CD4-positive, alpha-beta T cell treated with Interleukin-15 for 1 hour (primary cell): Measurements from ENCODE around the gene NPTXR.

Experiments
- DNase-seq: peaks from one replicate; pipeline ENCODE4 v3.0.0-alpha.2; 2020

The NPTXR gene

GRCh38 chr22:38793317-38793716 lies 50.5 kb downstream of the NPTXR start:
- no peak for DNase-seq

DNA sequence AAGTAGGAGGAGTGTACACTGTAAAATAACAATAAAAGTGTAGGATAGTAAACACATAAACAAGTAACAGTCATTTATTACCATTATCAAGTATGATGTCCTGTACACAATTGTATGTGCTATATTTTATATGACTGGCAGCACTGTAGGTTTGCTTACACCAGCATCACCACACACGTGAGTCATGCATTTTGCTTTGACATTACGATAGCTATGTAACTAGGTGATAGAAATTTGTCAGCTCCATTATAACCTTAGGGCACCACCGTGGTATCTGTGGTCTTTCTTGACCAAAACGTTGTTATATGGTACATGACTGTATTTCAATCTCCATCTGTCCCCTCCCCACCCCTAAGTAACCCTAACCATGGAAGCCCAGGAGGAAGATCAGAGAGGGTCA lies 51.0 kb downstream of the NPTXR start:
- DNase-seq, result no peak

DNA sequence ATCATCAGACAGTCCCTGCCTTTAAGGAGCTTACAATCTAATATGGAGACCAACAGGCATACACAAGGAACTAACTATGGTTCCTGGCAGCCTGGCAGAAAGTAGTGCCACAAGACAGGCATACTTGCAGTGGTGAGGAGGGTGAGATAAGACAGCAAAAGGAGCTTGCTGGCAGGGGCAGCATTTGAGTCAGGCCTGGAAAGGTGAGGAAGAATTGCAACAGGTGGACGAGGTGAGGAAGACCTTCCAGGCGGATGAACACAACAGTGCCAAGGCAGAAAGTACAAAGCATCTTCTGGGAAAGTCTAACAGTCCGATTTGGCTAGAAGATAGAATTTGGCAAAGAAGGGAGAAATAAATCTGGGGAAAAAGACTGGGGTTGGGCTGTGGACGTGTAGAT lies 54.2 kb downstream of the NPTXR start:
- no peak for DNase-seq

GRCh38 chr22:38788846-38789245 lies 55.0 kb downstream of the NPTXR start:
- DNase-seq, result no peak

DNA sequence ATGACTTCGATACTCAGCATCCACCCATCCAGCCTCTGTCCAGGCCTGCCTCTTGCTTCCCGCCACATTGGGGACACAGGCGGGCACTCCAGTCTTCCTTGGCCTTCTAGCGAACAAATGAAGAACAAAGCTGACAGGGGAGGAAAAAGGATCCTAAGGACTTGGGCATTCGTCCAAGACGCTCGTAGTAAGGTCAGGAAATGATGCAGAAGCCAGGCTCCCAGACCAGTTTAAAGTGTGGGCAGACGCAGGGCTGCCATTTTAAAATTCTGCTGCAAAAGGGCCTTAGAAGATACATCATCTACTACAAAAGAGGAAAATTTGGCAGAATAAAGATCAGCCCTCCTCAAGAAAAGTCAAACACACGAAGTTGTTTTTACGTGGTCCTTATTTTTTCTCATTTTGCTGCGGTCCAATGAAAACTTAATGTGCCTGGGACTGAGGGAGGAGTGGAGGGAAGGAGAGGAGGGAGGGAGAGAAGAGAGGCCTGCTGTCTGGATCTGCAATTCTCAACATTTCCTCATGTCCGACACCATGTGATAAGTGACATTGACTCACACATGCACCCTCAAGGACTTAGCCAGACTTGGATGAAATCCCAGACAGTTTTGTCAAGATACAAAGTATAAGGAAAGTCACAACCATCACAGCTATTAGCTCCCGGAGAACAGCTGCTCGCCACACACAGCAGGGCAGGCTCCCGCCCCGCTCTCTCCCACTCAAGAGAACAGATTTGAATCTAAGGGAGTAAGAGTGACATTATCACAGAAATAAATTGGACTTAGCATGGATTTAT lies 55.6 kb downstream of the NPTXR start:
- no peak for DNase-seq

GRCh38 chr22:38786631-38787030 lies 57.2 kb downstream of the NPTXR start:
- no peak for DNase-seq

DNA sequence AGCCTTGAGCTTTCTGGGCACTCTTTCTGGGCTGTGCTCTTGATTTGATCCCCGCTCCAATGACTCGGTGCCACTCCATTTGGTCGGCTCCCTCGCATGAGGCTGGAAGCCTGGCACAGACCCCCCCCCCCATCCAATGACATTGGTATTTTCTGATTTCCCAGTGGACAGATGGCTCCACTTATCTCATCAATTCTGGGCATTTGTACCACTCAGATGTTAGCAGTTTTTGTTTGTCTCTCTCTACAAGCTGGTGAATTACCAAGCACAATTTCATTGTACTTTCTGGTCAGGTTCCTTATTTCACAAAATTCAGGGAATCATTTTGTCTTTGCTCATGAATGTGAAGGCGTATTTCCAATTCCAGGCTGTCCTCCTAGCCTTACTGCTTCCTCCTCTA lies 59.0 kb downstream of the NPTXR start:
- no peak for DNase-seq

DNA sequence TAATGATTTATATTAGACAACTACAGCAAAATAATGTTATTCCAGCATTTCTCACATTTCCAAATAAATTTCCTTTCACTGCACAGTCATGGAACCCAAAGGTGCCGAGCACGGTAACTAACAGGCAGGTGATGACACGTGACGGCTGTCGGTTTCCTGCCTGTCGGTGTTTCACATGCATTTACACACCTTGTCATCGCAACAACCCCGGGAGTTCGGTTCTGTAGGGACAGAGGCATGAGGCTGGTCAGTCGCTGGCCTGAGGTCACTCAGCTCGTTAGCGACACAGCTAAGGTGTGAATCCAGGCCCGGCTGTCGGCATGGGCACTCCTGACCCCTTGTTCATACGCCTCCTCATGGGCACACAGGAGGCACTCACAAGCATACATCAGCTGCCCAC lies 59.8 kb downstream of the NPTXR start:
- no peak for DNase-seq

DNA sequence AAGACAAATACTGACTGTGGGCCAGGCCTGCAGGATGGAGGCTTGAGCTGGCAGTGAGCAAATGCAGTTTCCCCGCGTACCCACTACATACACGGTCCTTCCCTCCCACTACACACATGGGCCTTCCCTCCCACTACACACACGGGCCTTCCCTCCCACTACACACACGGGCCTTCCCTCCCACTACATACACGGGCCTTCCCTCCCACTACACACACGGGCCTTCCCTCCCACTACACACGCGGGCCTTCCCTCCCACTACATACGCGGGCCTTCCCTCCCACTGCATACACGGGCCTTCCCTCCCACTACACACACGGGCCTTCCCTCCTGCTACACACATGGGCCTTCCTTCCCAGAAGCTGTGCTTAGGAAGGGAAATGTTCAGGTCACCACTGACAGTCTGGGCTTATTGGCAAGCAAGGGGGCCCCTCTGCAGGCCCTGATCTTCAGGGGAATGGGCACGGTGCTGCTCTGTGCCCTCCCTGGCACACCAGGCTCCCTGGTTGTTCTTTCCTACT lies 60.7 kb downstream of the NPTXR start:
- no peak for DNase-seq

- no peak for DNase-seq
These were observed 61.3 kb downstream of the NPTXR start for GRCh38 chr22:38782402-38783094.

- no peak for DNase-seq
These were observed 62.8 kb downstream of the NPTXR start for GRCh38 chr22:38781033-38781432.

- DNase-seq, result no peak
These were observed 66.6 kb downstream of the NPTXR start for GRCh38 chr22:38777087-38777671.

DNA sequence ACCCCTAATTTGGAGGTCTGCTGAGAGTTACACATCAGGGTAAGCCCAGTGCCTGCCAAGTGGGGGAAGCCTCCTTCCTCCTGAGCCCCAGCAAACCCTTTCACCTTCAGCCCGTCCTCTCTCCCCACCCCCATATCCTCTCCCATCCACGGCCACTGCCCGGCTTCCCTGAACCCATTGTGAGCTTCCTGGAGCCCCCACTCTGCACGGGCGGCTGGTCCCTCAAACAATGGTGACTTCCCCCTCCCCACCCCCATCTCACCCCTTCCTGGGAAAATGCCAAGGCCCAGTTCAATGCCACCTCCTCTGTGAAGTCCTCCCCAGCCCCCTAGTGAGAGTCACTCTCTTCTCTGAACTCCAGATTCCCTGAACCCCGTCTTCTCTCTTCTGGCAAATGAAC lies 67.7 kb downstream of the NPTXR start:
- no peak for DNase-seq

GRCh38 chr22:38775656-38776055 lies 68.2 kb downstream of the NPTXR start:
- DNase-seq, result no peak

- DNase-seq, result no peak
These were observed 69.2 kb downstream of the NPTXR start for GRCh38 chr22:38774496-38775166.

- no peak for DNase-seq
These were observed 70.4 kb downstream of the NPTXR start for GRCh38 chr22:38773363-38773946.

DNA sequence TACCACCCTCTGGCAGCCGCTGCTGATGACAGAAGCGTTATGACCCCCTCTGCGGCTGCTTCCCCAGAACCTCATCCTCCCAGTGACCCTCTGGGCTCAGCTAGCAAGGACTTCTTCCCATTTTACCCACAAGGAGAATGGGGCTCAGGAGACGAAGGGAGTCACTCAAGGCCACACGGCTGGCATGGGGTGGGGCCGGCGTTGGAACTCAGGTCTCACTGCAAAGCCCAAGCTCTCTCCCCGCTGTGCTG lies 71.3 kb downstream of the NPTXR start:
- no peak for DNase-seq

GRCh38 chr22:38770257-38770949 lies 73.4 kb downstream of the NPTXR start:
- no peak for DNase-seq
